OCI-M2 (cell line): ENCODE measurements around the gene FBXO21.
"Not testable (repeated sequence)": the region's sequence is repeated elsewhere in the genome, so short reads cannot be mapped to it uniquely, and the experiment has no call there.

Experiments
- DNase-seq: peaks from one replicate; lab custom pipeline; 2025; ENCODE audit not compliant: unreplicated experiment; lab: John Stamatoyannopoulos, UW

Gene FBXO21

DNA sequence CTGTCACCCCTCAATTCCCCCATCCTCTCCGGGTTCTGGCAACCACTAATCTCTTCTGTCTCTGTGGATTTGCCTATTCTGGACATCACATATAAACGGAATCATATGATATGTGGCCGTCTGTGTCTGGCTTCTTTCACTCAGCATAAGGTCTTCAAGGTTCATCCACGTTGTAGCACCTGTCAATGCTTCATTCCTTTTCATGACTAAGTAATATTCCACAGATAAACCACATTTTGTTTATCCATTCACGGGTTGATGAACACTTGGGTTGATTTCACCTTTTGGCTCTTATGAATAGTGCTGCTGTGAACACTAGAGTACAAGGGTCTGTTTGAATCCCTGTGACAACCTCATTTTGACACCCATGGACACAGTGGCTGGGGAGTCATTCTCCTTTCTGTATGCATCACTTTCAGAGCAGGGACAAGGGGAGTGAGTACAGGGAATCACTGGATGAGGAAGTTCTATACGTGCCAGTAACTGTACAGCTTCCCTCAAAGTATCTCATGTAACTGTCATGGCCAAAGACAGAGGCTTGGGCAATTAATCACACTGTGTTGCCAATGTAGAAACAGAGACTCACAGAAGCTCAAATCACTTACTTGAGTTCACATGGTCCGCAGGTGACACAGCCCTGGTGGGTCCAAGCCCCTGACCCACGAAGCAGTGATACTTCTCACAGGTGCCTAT is 80.2 kb downstream of the FBXO21 start:
- no peak for DNase-seq

DNA sequence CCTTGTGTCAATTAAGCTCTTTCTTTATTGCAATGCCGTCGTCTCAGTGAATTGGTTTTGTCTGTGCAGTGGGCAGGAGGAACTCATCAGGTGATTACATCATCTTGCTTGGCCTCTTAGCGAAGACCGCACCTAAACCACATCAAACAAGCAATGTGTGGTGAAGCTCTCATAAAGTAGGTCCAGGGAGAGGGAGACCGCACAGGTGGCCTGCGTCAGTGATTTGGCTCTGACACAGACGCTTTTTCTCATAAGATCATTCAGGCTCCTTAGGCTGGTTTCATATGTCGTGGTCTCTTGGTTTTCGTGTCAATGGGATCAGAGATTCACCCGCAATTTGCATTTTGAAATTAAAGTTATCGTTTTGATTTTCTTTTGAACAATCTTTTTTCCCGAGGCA is 84.4 kb downstream of the FBXO21 start:
- no peak for DNase-seq

DNA sequence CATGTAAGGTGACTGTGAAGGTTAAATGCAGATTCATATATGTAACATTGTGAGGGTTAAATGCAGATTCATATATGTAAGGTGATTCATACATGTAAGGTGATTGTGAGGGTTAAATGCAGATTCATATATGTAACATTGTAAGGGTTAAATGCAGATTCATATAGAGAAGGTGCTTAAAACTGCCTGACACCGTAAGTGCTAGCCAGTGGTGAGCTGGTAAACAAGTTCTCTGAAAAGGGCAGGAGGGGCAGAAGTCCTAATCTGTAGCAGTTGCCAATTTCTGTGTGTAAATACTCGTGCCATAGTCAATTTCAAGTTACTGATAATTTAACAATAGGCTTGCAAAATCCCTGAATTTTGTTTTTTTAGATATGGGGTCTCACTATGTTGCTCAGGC is 86.3 kb downstream of the FBXO21 start:
- not testable (repeated sequence) for DNase-seq

DNA sequence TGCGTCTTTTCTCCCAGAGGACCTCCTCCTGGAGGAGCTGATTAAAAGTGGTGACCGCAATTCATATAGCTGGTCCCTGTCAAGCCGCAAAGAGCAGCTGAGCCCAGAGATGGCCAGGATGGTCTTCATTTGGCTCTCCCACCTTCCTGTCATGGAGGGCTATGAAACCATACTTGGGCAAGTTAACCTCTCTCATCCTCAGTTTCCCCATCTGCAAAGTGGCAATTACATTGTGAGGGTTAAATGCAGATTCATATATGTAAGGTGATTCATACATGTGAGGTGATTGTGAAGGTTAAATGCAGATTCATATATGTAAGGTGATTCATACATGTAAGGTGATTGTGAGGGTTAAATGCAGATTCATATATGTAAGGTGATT is 87.5 kb downstream of the FBXO21 start:
- DNase-seq = no peak

DNA sequence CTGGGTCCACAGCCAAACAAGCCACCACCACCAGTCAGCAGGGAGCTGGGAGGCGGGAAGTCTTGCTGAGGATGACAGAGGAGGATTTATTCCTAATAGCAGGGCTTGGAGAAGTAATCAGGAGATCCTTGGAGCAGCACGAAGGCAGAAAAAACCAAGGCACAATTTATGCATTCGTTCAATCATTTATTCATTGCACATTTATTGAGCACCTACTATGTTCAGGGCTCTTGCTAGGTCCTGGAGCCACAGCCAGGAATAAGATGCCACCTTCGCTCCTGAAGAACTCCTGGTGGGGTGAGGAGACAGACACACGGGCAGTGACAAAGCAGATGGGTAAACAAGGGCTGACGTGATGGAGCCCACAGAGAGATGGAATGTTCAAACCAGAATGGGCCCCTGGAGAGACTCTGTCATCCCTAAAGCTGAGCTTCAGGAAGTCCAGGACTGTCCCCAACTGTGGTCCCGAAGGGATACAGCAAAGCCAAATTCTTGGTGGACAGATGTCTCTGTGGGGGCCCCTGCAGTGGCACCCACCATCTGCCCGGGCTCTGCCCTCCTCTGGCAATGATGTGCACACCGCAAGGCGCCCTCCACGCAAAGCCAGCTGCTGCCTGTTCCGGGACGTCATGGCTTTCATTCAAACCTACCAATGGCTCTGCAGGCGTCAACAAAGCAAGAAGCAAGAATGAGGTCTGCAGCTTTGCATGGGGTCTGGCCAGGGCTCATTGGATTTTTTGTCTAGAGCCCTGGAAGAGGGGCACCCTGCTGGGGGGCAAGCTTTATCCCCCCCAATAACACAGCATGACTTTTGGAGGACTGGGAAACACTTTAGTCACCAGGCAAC is 88.1 kb downstream of the FBXO21 start:
- no peak for DNase-seq

DNA sequence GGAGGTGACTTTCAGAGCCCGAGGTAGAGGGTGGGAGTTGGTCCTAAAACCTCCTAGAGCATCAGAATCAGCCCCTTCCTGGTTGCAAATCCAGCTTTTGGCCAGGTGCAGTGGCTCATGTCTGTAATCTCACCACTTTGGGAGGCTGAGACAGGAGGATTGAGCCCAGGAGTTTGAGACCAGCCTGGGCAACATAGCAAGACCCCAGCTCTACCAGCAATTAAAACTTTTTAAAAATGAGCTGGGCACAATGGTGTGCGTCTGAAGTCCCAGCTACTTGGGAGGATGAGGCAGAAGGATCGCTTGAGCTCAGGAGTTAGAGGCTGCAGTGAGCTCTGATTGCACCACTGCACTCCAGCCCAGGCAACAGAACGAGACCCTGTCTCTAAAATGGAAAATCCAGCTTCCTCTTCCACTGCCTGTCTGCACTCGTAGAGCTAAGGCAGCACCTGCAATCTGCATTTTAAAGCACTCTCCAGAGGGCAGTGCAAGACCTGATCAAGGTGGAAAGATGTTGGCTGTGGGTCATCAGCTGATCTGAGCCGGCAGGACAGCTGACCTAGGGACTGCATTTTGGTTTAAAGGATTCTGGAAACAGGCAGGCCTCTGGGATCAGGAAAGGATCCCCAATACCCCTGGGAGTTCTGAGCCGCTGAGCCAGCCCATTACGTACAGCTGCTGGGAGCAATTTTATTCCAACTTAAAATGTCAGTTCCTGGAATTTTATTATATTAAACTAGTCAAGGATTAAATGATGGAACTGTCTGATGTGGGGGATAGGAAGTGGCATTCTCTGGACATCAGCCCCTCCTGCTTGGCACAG is 89.2 kb downstream of the FBXO21 start:
- DNase-seq = no peak

DNA sequence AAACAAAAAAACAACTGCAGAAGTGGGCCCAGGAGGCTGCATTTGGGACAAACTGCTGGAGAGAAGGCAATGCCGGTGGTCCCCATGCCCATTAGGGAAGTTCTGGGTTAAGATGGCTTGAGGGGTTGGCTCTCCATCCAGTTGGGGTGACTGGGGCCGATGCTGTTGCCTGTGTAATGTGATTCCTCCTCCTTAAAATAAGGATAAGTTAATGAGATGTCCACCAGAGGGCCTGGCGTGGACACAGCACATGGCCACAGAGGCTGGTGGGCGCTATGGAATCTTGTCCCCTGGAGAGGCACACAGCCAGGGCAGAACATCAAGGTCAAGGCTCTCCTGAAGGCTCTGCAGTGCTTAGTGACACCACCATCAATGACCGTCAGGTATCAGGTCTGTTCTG is 90.0 kb downstream of the FBXO21 start:
- no peak for DNase-seq

DNA sequence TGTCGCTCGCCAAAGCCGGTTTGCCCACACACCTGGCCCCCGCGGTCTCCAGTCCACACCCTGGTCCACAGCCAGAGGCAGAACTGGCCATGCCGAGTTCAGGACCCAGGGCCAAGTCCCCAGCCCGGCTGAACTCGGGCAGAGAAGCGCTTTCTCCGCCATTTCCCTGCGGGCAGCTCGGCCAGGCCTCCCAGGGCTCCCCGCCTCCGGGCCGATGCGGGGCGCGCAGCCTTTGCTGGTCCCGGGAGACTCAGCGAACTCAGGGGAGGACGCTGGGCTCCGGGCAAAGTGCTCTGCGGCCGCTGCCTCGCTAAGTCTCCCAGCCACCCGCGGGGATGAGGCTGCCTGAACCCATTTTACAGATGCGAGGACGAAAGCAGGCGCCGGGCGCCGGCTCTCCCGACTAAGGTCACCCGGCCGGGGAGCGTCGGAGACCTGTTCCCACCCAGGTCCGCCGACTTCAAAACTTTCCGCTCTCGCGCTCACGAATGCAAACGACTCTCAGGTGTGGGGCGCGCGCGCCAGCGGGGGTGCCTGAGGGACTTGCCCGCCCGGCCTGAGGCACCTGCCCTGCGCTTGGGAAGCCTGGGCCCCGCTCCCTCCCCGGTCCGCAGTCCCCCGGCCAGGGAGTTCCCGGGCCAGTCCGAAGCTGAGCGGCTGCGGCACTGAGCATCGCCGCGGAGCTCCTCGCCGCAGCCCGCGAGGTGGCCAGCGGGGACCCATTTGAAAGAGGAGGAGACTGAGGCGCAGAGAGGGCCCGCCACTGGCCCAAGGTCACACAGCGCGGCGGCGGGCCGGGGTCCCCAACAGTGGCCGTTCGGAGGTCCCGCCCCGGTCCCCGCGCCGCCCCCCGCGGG is 91.7 kb downstream of the FBXO21 start:
- DNase-seq = no peak

DNA sequence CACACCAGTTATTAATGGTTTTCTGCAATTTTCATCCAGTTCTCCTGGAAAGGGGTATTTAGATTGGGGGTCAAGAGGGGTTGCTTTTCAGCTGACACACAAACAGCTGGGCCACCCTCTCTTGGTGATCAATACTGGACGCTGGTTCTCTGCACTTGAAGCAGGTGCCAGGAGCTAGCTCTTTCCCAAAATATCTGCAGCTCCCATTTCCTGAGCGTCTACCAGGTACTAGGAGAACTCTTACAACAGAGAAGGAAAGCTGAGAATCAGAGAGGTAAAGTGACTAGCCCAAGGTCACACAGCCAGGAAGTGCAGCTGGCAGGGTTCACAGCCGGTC is 92.3 kb downstream of the FBXO21 start:
- no peak for DNase-seq

DNA sequence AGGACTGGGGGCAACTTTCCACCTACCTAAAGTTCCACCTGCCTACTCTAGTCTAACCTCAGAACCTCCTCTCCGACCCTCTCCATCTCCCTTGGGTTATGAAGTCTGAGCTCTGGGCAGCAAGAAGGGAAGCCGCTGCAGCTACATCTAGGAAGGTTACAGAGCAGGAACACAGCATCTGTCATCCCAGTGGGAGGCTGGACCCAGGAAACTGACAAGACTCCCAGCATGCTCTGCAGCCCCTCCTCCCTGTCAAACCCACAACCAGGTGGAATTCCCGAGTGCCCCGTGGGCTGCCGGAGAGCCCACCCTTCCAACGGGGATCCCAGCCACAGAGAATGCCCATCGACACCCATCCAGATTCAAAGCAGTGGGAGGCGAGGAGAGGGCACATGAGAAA is 93.1 kb downstream of the FBXO21 start:
- DNase-seq = no peak

DNA sequence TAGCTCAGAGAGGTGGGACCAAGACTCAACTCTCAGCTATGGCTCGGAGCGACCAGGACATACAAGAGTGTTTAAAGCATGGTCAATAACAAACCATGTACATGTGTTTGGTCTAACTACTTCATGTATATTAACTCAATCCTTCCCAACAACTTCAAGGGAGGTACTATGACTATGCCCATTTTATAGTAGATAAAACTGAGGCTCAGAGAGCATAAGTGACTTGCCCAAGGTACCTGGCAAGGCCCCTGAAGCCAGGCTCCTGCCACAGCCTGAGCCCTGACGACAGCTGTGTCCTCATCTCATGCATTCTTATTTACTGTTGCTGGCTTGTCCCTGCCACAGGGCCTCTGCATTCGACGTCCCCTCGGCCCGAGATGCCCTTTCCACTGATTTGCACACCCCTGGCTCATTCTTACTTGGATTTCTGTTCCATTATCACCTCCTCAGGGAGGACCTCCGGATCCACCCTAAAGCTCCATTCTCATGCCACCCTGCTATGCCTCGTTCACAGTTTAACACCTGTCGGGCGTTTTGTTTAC is 93.7 kb downstream of the FBXO21 start:
- DNase-seq = no peak

DNA sequence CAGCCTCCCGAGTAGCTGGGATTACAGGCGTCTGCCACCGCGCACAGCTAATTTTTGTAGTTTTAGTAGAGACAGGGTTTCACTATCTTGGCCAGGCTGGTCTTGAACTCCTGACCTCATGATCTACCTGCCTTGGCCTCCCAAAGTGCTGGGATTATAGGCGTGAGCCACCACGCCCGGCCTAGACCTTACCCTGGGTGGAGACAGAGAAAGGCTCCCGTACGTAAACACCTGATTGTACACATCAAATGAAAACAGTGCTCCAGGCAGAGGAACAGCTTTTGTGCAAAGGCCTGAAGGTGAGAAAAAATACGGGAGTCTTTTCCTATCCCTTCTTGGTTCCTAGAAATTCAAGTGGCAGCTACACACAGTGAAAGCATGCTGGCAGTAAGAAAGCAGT is 95.1 kb downstream of the FBXO21 start:
- DNase-seq = not testable (repeated sequence)

DNA sequence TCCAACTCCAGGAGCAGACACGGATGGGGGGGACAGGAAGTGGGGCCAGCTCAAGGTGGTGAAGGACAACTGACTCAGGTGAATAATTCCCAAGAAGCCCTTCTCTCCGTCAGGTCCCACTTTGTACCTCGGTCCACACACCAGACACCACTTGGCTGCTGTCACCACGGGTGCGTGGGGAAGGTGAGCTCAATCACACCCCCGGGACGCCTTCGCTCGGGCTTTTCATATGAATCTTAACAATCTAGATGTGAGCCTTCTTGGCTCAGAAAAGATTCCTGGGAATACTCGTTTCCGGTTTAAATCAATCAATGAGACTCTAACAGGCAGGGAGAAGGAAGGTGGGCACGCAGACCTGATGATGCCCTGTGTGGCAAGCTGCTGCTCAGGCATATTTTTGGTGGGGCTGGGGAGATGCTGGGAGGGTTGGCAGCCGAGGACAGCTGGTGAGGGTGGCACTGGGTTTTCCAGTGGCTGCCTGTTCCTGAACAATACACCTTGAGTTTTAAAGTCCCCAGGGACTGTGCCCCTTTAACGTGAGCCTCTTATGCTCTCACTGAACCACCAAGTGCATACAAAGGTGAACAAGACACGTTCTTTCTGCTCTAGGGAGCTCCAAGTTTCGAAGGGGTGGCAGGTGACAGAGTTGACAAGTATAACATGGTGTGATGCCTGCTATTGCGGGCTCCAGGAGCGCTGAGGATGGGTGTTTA is 96.2 kb downstream of the FBXO21 start:
- no peak for DNase-seq

DNA sequence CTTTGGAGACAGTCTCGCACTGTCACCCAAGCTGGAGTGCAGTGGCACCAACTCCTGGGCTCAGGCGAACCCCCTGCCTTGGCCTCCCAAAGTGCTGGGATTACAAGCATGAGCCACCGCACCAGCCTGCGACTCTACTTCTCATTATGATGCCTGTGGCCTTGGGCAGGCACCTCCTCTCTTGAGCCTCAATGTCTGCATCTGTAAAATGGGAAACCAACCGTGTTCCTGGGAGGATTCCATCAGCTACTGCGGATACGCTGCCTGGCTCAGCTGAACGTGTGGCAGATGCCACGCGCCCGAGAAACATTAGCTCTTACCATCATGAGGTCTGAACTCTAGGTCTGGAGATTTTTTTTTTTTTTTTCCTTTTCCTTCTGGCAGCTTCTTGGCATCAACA is 96.8 kb downstream of the FBXO21 start:
- no peak for DNase-seq

DNA sequence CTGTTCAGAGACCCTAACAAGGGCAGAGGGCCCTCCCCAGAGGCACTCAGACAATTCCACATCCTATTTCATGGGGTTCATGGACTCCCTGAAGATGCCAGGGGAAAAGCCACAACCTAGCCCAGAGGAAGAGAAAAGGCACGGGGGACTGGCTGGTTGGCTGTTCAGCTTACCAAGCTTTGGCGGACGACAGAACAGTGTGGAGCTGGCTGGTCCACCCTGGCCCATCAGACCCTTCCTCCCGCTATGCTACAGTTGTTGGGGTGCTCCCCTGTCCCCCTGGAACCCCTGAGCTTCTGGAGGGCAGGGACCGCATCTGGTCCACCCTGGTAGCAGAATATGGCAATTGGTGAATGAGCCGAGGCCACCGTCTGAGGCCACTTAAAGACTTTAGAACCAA is 97.4 kb downstream of the FBXO21 start:
- no peak for DNase-seq

DNA sequence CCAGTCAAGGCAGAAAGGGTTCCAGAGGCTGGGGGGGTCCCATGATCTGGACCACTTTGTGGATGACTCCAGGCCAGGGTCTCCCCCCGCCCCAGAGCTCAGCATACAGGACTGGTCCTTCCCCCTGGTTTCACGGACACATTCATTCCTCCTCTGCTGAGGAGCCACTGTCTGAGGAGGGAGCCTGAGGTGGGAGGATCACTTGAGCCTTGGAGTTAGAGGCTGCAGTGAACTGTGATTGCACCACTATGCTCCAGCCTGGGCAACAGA is 97.8 kb downstream of the FBXO21 start:
- no peak for DNase-seq
